Natural killer cell (primary cell): Measurements from ENCODE around the gene TEX9. TPM values are rescaled to one million over a fixed set of nuclear protein-coding genes. Genes with fewer than 3 reads are reported as not detected.

Source experiments
- ATAC-seq, 3 donors: fragments of 150-1000 bp in 2 of 3; fragments of 200-7000 bp in 1 of 3; cut with Tn5 transposase; 1 replicate in 1 of 3; 2 replicates in 2 of 3; pipeline ENCODE4 v1.10.0; 2021; ENCODE audit warnings: mild to moderate bottlenecking in 2 of 3, moderate library complexity in 2 of 3
- DNase-seq, 2 donors: peaks; one replicate each; pipeline versions ENCODE4 v3.0.0 to v3.0.0-alpha.2; 2013 to 2021; ENCODE audit warnings: mixed read lengths in 1 of 2
- H3K27ac ChIP-seq: one replicate; pipeline ENCODE4 v1.5.1; 2013; ENCODE audit warnings: mild to moderate bottlenecking, low read length
- H3K27me3 ChIP-seq: one replicate; pipeline ENCODE4 v1.6.1; 2013; ENCODE audit warnings: low read length; ENCODE audit not compliant: control insufficient read depth, insufficient read depth
- H3K36me3 ChIP-seq: one replicate; pipeline ENCODE4 v1.6.1; 2013; ENCODE audit warnings: low read length; ENCODE audit not compliant: control insufficient read depth, insufficient read depth
- H3K4me1 ChIP-seq: one replicate; pipeline ENCODE4 v1.6.1; 2013; ENCODE audit warnings: low read length; ENCODE audit not compliant: control insufficient read depth, insufficient read depth
- H3K4me3 ChIP-seq: one replicate; pipeline ENCODE4 v1.5.1; 2013; ENCODE audit warnings: low read length
- H3K9me3 ChIP-seq: one replicate; pipeline ENCODE4 v1.6.1; 2013; ENCODE audit warnings: low read length; ENCODE audit not compliant: control insufficient read depth, insufficient read depth
- H3K27ac Mint-ChIP-seq, 2 donors: one replicate each; pipeline ENCODE4 v1.8.0; 2022; ENCODE audit warnings: mild to moderate bottlenecking in 2 of 2, mixed read lengths in 2 of 2, moderate library complexity in 1 of 2
- H3K27me3 Mint-ChIP-seq, 2 donors: one replicate each; pipeline ENCODE4 v1.8.0; 2022; ENCODE audit warnings: low read depth in 2 of 2, mixed read lengths in 2 of 2
- H3K36me3 Mint-ChIP-seq: one replicate; pipeline ENCODE4 v1.8.0; 2022; ENCODE audit warnings: mixed read lengths
- H3K4me1 Mint-ChIP-seq, 2 donors: one replicate each; pipeline ENCODE4 v1.8.0; 2022; ENCODE audit warnings: mixed read lengths in 2 of 2
- H3K4me3 Mint-ChIP-seq: one replicate; pipeline ENCODE4 v1.8.0; 2022; ENCODE audit warnings: mild to moderate bottlenecking, moderate library complexity, mixed read lengths
- H3K9me3 Mint-ChIP-seq, 2 donors: one replicate each; pipeline ENCODE4 v1.8.0; 2022; ENCODE audit warnings: mixed read lengths in 2 of 2
- WGBS: methylation state at CpG from one replicate; pipeline ENCODE4 v1.1.7; 2013; ENCODE audit warnings: missing lambda C conversion rate; ENCODE audit not compliant: insufficient coverage; 5-methylcytosine and 5-hydroxymethylcytosine counted together
- intact Hi-C: fragments of 100-400 bp; cut with micrococcal nuclease; formaldehyde crosslinking; loops from one replicate; pipeline ENCODE4 v1.14.2; 2022
- total RNA-seq, 4 donors: library from RNA; stranded (reverse); fragments of 120-200 nt in 1 of 4; gene quantifications; one replicate each; pipeline versions ENCODE4 v1.2.3 to v1.2.4, GENCODE V29; 2013 to 2022
- TF ChIP-seq, protein P1 (sequence below): fragments of 200-600 bp; IDR thresholded peaks from one replicate; pipeline ENCODE4 v1.8.0; 2022; ENCODE audit warnings: antibody characterized with exemption

Gene TEX9
- total RNA-seq, 3 donors from 2014 or later (not counting 1 experiment from before 2014, with no cell fraction given) = 0.54 to 1.1 (median 1.1) TPM

DNA sequence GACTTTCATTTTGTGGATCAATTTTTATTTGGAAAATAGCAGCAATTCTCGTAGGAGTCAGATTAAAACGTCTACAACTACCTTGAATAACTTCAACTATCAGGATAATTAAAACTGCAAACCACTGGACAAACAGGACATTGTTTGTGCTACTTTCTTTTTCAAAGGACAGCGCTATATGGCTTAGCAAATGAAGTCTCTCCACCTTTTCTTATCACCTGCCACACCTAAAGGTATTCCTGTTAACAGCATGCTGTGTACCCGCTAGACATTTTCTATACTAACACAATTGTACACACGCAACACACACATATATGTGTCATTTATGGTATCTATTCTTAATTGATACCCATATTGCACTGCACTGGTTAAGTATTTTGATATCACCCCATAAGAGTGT lies 80.5 kb downstream of the TEX9 start:
- no peak overlapping the region for H3K27ac ChIP-seq
- H3K36me3 ChIP-seq = no peaks in the 10 kb centered on the region
- Mint-ChIP-seq H3K27ac (no peak overlapping the region), H3K27me3 (no peaks in the 10 kb centered on the region), H3K4me1 (no peaks in the 10 kb centered on the region), H3K9me3 (no peaks in the 10 kb centered on the region), H3K4me3 (no peak overlapping the region), H3K36me3 (no peaks in the 10 kb centered on the region)
- H3K4me1 ChIP-seq = no peaks in the 10 kb centered on the region
- intact Hi-C loops = no loop called here
- ATAC-seq = no peak
- TF ChIP-seq, protein P1, sequence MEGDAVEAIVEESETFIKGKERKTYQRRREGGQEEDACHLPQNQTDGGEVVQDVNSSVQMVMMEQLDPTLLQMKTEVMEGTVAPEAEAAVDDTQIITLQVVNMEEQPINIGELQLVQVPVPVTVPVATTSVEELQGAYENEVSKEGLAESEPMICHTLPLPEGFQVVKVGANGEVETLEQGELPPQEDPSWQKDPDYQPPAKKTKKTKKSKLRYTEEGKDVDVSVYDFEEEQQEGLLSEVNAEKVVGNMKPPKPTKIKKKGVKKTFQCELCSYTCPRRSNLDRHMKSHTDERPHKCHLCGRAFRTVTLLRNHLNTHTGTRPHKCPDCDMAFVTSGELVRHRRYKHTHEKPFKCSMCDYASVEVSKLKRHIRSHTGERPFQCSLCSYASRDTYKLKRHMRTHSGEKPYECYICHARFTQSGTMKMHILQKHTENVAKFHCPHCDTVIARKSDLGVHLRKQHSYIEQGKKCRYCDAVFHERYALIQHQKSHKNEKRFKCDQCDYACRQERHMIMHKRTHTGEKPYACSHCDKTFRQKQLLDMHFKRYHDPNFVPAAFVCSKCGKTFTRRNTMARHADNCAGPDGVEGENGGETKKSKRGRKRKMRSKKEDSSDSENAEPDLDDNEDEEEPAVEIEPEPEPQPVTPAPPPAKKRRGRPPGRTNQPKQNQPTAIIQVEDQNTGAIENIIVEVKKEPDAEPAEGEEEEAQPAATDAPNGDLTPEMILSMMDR = no peak
- H3K27me3 ChIP-seq = no peaks in the 10 kb centered on the region
- DNase-seq = no peak
- H3K9me3 ChIP-seq = no peaks in the 10 kb centered on the region
- H3K4me3 ChIP-seq = no peak overlapping the region
- 95% methylated on average over 4 of the region's 5 CpGs for WGBS

DNA sequence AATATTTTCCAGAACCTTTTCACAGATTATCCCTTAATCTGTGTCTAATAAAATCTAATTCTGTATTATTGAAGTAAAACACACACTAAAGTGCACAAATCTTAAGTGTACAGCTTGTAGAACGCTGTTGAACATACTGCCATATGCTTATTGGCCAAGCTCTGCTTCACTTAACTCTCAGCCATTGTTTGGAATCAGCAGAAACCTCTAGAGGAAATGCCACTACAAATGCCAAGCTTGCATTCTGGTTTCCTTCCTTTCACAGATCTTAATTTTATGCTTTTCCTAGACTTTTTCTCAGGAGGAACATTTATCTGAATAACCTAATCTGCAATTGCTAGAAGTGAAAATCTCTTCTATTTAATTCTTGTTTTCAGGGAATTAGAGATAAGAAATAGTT lies 89.6 kb downstream of the TEX9 start:
- H3K9me3 Mint-ChIP-seq = no peaks in the 10 kb centered on the region
- intact Hi-C loops = no loop called here
- Histone ChIP-seq H3K36me3 (no peaks in the 10 kb centered on the region), H3K9me3 (no peaks in the 10 kb centered on the region), H3K27me3 (no peaks in the 10 kb centered on the region), H3K4me1 (no peaks in the 10 kb centered on the region), H3K4me3 (no peak overlapping the region), H3K27ac (no peak overlapping the region)
- H3K4me3 Mint-ChIP-seq = no peak overlapping the region
- H3K36me3 Mint-ChIP-seq = no peaks in the 10 kb centered on the region
- H3K4me1 Mint-ChIP-seq = no peaks in the 10 kb centered on the region
- TF ChIP-seq, protein P1 = no peak
- 67% methylated on average over 1 of the region's 1 CpG for WGBS
- DNase-seq (no peak), ATAC-seq (no peak)
- no peak overlapping the region for H3K27ac Mint-ChIP-seq
- H3K27me3 Mint-ChIP-seq = no peaks in the 10 kb centered on the region

DNA sequence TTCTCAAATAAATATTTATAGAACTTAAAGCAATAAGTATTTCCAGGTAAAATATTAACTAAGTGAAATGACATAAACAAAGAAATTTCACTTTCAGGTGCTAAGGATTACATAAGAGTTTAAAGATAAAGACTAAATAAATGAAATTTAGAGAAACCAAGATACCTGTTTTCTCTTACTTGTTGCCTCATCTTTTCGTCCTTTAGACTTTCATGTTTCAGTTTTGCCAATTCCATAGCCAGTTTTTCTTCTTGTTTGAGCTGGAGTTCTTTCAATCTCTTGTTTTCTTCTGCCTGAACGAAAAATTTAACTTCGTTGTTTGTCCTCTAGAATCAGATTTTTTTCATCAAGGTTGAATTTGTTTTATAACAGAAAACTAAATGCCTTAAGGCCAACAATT lies 91.0 kb downstream of the TEX9 start:
- no peaks in the 10 kb centered on the region for H3K4me1 Mint-ChIP-seq
- no peak overlapping the region for H3K27ac Mint-ChIP-seq
- Histone ChIP-seq H3K36me3 (no peaks in the 10 kb centered on the region), H3K27ac (no peak overlapping the region), H3K27me3 (no peaks in the 10 kb centered on the region), H3K4me1 (no peaks in the 10 kb centered on the region), H3K9me3 (no peaks in the 10 kb centered on the region), H3K4me3 (no peak overlapping the region)
- no peak for DNase-seq
- intact Hi-C loops = no loop called here
- H3K4me3 Mint-ChIP-seq = no peak overlapping the region
- TF ChIP-seq, protein P1 = no peak
- no peak for ATAC-seq
- H3K36me3 Mint-ChIP-seq = no peaks in the 10 kb centered on the region
- no peaks in the 10 kb centered on the region for H3K27me3 Mint-ChIP-seq
- 78% methylated on average over 1 of the region's 3 CpGs for WGBS
- H3K9me3 Mint-ChIP-seq = no peaks in the 10 kb centered on the region

DNA sequence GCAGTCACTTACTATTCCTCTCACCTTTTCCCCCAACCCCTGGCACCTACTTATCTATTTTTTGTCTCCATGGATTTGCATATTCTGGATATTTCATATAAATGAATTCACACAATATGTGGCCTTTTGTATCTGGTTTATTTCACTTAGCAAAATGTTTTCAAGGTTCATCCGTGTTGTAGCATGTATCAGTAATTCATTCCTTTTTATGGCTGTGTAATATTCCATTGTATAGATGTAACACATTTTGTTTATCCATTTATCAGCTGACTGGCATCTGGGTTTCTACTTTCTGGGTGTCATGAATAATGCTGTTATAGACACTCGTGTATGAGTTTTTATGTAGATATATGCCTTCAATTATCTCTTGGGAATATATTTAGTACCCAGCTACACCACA lies 93.9 kb downstream of the TEX9 start:
- TF ChIP-seq, protein P1 = no peak
- Mint-ChIP-seq H3K27me3 (peaks cover 0 to 3% of the 10 kb centered on the region in 2 donors), H3K4me3 (no peak overlapping the region), H3K9me3 (no peaks in the 10 kb centered on the region), H3K27ac (no peak overlapping the region), H3K4me1 (no peaks in the 10 kb centered on the region), H3K36me3 (no peaks in the 10 kb centered on the region)
- Histone ChIP-seq H3K27me3 (no peaks in the 10 kb centered on the region), H3K4me1 (no peaks in the 10 kb centered on the region), H3K9me3 (no peaks in the 10 kb centered on the region), H3K36me3 (no peaks in the 10 kb centered on the region), H3K27ac (no peak overlapping the region), H3K4me3 (no peak overlapping the region)
- no CpG with 5 or more reads among the region's 2 CpGs for WGBS
- intact Hi-C loops = no loop called here
- ATAC-seq (no peak), DNase-seq (no peak)
